HEK293 (cell line): ENCODE results near the gene HAO2.
A peak's percentile ranks its signal among the peaks of the same experiment; 100 is the strongest.

Source experiments
- CTCF ChIA-PET: fragments of 350-600 bp; formaldehyde crosslinking; extraction: SDS; loops from one replicate; lab custom pipeline; 2021; ENCODE audit warnings: antibody characterized with exemption; lab: Yijun Ruan, JAX
- POLR2A ChIA-PET: fragments of 300-600 bp; formaldehyde crosslinking; extraction: SDS; loops from one replicate; lab custom pipeline; 2020; ENCODE audit warnings: antibody characterized with exemption, inconsistent platforms; lab: Yijun Ruan, JAX
- H3K27ac ChIP-seq: fragments of 200-500 bp; sonication (Bioruptor generic); 2 replicates; pipeline ENCODE4 v1.5.1; 2014; ENCODE audit warnings: low read depth, low read length, control low read depth, inconsistent platforms; ENCODE audit errors: extremely low read depth
- H3K36me3 ChIP-seq, 2 experiments: fragments of 200-500 bp in 1 of 2; sonication (Bioruptor generic) in 1 of 2; 1 replicate in 1 of 2; 2 replicates in 1 of 2; pipeline ENCODE4 v1.5.1; 2014 to 2017; ENCODE audit warnings: inconsistent platforms in 2 of 2, low read length in 2 of 2; ENCODE audit not compliant: control insufficient read depth in 2 of 2, insufficient read depth in 1 of 2
- H3K4me1 ChIP-seq: fragments of 200-500 bp; sonication (Bioruptor generic); 2 replicates; pipeline ENCODE4 v1.5.1; 2014; ENCODE audit warnings: mild to moderate bottlenecking, low read length, inconsistent platforms; ENCODE audit not compliant: control insufficient read depth, insufficient read depth
- H3K4me3 ChIP-seq: 2 replicates; pipeline ENCODE4 v1.5.1; 2011; ENCODE audit warnings: low read depth, mild to moderate bottlenecking, control low read depth, low read length, moderate library complexity
- H3K9me3 ChIP-seq: fragments of 200-500 bp; sonication (Bioruptor generic); 2 replicates; pipeline ENCODE4 v1.5.1; 2014; ENCODE audit warnings: low read depth, low read length, inconsistent platforms; ENCODE audit not compliant: control insufficient read depth, insufficient read depth
- GLIS1 ChIP-seq: fragments of 450-650 bp; formaldehyde crosslinking; IDR thresholded peaks from 2 replicates; pipeline ENCODE4 v1.5.1; 2016; ENCODE audit warnings: missing biosample characterization, missing genetic modification characterization
- OSR2 ChIP-seq: fragments of 450-650 bp; formaldehyde crosslinking; IDR thresholded peaks from 2 replicates; pipeline ENCODE4 v1.5.1; 2016; ENCODE audit warnings: missing biosample characterization, missing genetic modification characterization
- TRIM28 ChIP-seq: IDR thresholded peaks from 2 replicates; pipeline ENCODE4 v1.6.1; 2011; ENCODE audit warnings: low read length, control low read depth, borderline replicate concordance
- ZBTB17 ChIP-seq: fragments of 450-650 bp; formaldehyde crosslinking; IDR thresholded peaks from 2 replicates; pipeline ENCODE4 v1.5.1; 2016; ENCODE audit warnings: missing biosample characterization, missing genetic modification characterization
- ZFHX2 ChIP-seq: fragments of 450-650 bp; formaldehyde crosslinking; conservative IDR thresholded peaks from 2 replicates; pipeline ENCODE4 v1.5.1; 2016; ENCODE audit warnings: missing biosample characterization, missing genetic modification characterization
- ZNF132 ChIP-seq: fragments of 450-650 bp; formaldehyde crosslinking; IDR thresholded peaks from 2 replicates; pipeline ENCODE4 v1.5.1; 2017; ENCODE audit warnings: missing biosample characterization, missing genetic modification characterization, borderline replicate concordance
- ZNF37A ChIP-seq: fragments of 450-650 bp; IDR thresholded peaks from 2 replicates; pipeline ENCODE4 v1.5.1; 2018; ENCODE audit warnings: missing biosample characterization, missing genetic modification characterization
- ZNF404 ChIP-seq: fragments of 450-650 bp; formaldehyde crosslinking; IDR thresholded peaks from 2 replicates; pipeline ENCODE4 v1.5.1; 2017; ENCODE audit warnings: missing biosample characterization, missing genetic modification characterization
- ZNF521 ChIP-seq: fragments of 450-650 bp; formaldehyde crosslinking; IDR thresholded peaks from 2 replicates; pipeline ENCODE4 v1.5.1; 2017; ENCODE audit warnings: missing biosample characterization, mild to moderate bottlenecking, missing genetic modification characterization
- ZNF654 ChIP-seq: fragments of 450-650 bp; formaldehyde crosslinking; IDR thresholded peaks from 2 replicates; pipeline ENCODE4 v1.5.1; 2016; ENCODE audit warnings: low read depth, missing biosample characterization, missing genetic modification characterization
- ZNF664 ChIP-seq: fragments of 450-650 bp; formaldehyde crosslinking; IDR thresholded peaks from 2 replicates; pipeline ENCODE4 v1.5.1; 2016; ENCODE audit warnings: missing biosample characterization, missing genetic modification characterization
- ZNF747 ChIP-seq: fragments of 450-650 bp; formaldehyde crosslinking; IDR thresholded peaks from 2 replicates; pipeline ENCODE4 v1.5.1; 2016; ENCODE audit warnings: missing biosample characterization, missing genetic modification characterization
- ZSCAN4 ChIP-seq: fragments of 450-650 bp; formaldehyde crosslinking; IDR thresholded peaks from 2 replicates; pipeline ENCODE4 v1.5.1; 2017; ENCODE audit warnings: missing biosample characterization, missing genetic modification characterization
- TF ChIP-seq, protein P1 (sequence below): fragments of 450-650 bp; formaldehyde crosslinking; IDR thresholded peaks from 2 replicates; pipeline ENCODE4 v1.5.1; 2016; ENCODE audit warnings: missing biosample characterization, missing genetic modification characterization
- TF ChIP-seq, protein P2 (sequence below): fragments of 450-650 bp; formaldehyde crosslinking; IDR thresholded peaks from 2 replicates; pipeline ENCODE4 v1.5.1; 2016; ENCODE audit warnings: missing biosample characterization, missing genetic modification characterization
- TF ChIP-seq, protein P3 (sequence below): fragments of 450-650 bp; formaldehyde crosslinking; IDR thresholded peaks from 2 replicates; pipeline ENCODE4 v1.5.1; 2016; ENCODE audit warnings: missing biosample characterization, missing genetic modification characterization

Gene HAO2

DNA sequence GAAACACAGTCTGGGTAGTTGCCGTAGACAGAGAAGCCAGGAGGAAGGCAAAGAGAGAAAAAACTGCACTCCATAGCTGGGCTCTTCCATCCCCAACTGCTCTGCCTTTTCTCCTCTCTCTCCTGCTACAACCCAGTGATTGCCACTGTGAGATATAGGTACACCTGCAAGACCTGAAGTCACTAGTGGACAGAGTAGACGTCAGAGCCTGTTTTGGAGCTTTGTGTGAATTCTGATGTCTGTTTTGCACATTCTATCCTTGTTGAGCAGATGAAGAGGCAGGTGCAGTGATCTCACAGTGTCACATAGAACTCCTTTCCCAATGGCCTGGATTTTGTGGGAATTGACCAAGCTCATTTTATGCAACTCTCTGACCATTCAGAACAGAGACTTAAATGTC, 2.2 kb downstream of the HAO2 start (continued):
- TF ChIP-seq, protein P1, sequence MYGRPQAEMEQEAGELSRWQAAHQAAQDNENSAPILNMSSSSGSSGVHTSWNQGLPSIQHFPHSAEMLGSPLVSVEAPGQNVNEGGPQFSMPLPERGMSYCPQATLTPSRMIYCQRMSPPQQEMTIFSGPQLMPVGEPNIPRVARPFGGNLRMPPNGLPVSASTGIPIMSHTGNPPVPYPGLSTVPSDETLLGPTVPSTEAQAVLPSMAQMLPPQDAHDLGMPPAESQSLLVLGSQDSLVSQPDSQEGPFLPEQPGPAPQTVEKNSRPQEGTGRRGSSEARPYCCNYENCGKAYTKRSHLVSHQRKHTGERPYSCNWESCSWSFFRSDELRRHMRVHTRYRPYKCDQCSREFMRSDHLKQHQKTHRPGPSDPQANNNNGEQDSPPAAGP, result no peak
- no peak for TF ChIP-seq ZNF37A (tag by site-specific recombination)
- TF ChIP-seq ZNF521 (tag by site-specific recombination), result no peak
- no peak for TF ChIP-seq ZSCAN4 (tag by site-specific recombination)
- TF ChIP-seq, protein P2, sequence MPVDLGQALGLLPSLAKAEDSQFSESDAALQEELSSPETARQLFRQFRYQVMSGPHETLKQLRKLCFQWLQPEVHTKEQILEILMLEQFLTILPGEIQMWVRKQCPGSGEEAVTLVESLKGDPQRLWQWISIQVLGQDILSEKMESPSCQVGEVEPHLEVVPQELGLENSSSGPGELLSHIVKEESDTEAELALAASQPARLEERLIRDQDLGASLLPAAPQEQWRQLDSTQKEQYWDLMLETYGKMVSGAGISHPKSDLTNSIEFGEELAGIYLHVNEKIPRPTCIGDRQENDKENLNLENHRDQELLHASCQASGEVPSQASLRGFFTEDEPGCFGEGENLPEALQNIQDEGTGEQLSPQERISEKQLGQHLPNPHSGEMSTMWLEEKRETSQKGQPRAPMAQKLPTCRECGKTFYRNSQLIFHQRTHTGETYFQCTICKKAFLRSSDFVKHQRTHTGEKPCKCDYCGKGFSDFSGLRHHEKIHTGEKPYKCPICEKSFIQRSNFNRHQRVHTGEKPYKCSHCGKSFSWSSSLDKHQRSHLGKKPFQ (tag by site-specific recombination), result no peak
- no peak for TF ChIP-seq OSR2

GRCh38 chr1:119371815-119372214, 3.2 kb downstream of the HAO2 start:
- CTCF ChIA-PET, result interaction anchor here (1.5 to 2.0 kb wide), 2 partner anchors 94 to 160 kb away, joined by 3 to 4 read pairs; no protein-coding TSS in a partner anchor
- no peak overlapping the region for H3K27ac ChIP-seq
- no peak overlapping the region for H3K4me3 ChIP-seq
- H3K36me3 ChIP-seq, result no peaks in the 10 kb centered on the region
- no peaks in the 10 kb centered on the region for H3K9me3 ChIP-seq
- POLR2A ChIA-PET, result no interaction called here
- TF ChIP-seq ZNF404 (no peak), ZNF747 (no peak), ZNF521 (tag by site-specific recombination) (no peak)
- TF ChIP-seq, protein P3, sequence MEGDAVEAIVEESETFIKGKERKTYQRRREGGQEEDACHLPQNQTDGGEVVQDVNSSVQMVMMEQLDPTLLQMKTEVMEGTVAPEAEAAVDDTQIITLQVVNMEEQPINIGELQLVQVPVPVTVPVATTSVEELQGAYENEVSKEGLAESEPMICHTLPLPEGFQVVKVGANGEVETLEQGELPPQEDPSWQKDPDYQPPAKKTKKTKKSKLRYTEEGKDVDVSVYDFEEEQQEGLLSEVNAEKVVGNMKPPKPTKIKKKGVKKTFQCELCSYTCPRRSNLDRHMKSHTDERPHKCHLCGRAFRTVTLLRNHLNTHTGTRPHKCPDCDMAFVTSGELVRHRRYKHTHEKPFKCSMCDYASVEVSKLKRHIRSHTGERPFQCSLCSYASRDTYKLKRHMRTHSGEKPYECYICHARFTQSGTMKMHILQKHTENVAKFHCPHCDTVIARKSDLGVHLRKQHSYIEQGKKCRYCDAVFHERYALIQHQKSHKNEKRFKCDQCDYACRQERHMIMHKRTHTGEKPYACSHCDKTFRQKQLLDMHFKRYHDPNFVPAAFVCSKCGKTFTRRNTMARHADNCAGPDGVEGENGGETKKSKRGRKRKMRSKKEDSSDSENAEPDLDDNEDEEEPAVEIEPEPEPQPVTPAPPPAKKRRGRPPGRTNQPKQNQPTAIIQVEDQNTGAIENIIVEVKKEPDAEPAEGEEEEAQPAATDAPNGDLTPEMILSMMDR, result no peak
- H3K4me1 ChIP-seq, result peaks cover 8% of the 10 kb centered on the region

GRCh38 chr1:119372503-119373086, 4.0 kb downstream of the HAO2 start:
- CTCF ChIA-PET, result interaction anchor here (0.5 to 2.0 kb wide), 17 partner anchors 11 to 1274 kb away, joined by 3 to 13 read pairs (median 4); no protein-coding TSS in a partner anchor
- peaks cover 8% of the 10 kb centered on the region for H3K4me1 ChIP-seq
- H3K27ac ChIP-seq, result no peak overlapping the region
- no peaks in the 10 kb centered on the region for H3K36me3 ChIP-seq
- POLR2A ChIA-PET, result no interaction called here
- no peaks in the 10 kb centered on the region for H3K9me3 ChIP-seq
- TF ChIP-seq ZBTB17 (tag by site-specific recombination), result peak; percentile 42; the same call in 1 of the 2 replicates
- TF ChIP-seq ZFHX2 (tag by site-specific recombination), result no peak
- TF ChIP-seq ZNF654 (tag by site-specific recombination), result peak; percentile 80
- TF ChIP-seq TRIM28, result peak; percentile 45; the same call in 1 of the 2 replicates
- no peak for TF ChIP-seq ZNF132 (tag by site-specific recombination)
- TF ChIP-seq GLIS1 (tag by site-specific recombination), result peak; percentile 39; the same call in 1 of the 2 replicates
- TF ChIP-seq, protein P3, result peak; percentile 61
- TF ChIP-seq ZNF664 (tag by site-specific recombination), result peak; percentile 72; the same call in 1 of the 2 replicates
- no peak overlapping the region for H3K4me3 ChIP-seq
